ENCODE measurements around the gene FAM177B.

DNA sequence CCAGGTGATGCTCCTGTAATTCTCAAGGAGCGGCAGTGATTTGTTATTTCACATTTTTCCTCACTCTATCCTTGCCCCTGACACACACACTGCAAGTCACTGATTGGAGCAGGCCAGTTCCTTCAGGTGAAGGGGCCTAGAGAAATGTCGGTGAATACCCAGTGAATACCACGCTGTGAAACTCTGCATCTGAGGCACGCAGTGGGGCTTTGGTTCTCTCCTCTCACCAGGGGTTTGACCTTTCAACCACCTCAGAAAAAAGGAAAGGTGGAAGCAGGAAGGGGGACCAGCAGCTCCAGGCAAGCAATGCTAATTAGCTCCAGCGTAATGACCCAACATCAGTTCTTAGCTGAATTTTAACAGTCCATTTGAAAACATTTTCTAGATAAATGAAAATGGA lies 532 bp upstream of the FAM177B start:
- TF ChIP-seq CTCF (IDR thresholded peaks at IDR 0.05; ENCODE audit: low read length) (no peak), EZH2phosphoT487 (IDR thresholded peaks at IDR 0.05; ENCODE audit: low read length) (no peak)
